Gastrocnemius medialis (tissue), 4 donors: ENCODE results near the gene INCENP. TPM values are rescaled to one million over a fixed set of nuclear protein-coding genes. Genes with fewer than 3 reads are reported as not detected.

Experiments
- ATAC-seq, 2 donors: fragments of 150-250 bp; one replicate each; pipeline ENCODE4 v1.9.1; 2016
- DNase-seq, 2 donors: peaks; one replicate each; pipeline ENCODE4 v3.0.0-alpha.2; 2019
- H3K27ac ChIP-seq, 4 donors: fragments of 200-600 bp; sonication (generic); 1 replicate in 1 of 4; 2 replicates in 3 of 4; pipeline ENCODE4 v1.5.1; 2016 to 2018; ENCODE audit warnings: mild to moderate bottlenecking in 2 of 4, moderate library complexity in 1 of 4
- H3K27me3 ChIP-seq, 3 donors: fragments of 200-600 bp; sonication (generic) in 2 of 3; 1 replicate in 1 of 3; 2 replicates in 2 of 3; pipeline versions ENCODE4 v1.5.1 to v1.6.0; 2016 to 2019; ENCODE audit warnings: mild to moderate bottlenecking in 1 of 3, moderate library complexity in 1 of 3
- H3K36me3 ChIP-seq, 2 donors: fragments of 200-600 bp; sonication (generic) in 1 of 2; one replicate each; pipeline ENCODE4 v1.5.1; 2017 to 2018
- H3K4me1 ChIP-seq, 2 donors: fragments of 200-600 bp; sonication (generic) in 1 of 2; one replicate each; pipeline ENCODE4 v1.5.1; 2016 to 2017; ENCODE audit warnings: mild to moderate bottlenecking in 2 of 2
- H3K4me3 ChIP-seq, 4 donors: fragments of 200-600 bp; sonication (generic) in 3 of 4; 1 replicate in 1 of 4; 2 replicates in 3 of 4; pipeline ENCODE4 v1.5.1; 2016 to 2019; ENCODE audit warnings: mild to moderate bottlenecking in 2 of 4
- H3K9me3 ChIP-seq, 3 donors: fragments of 200-600 bp; sonication (generic) in 2 of 3; 1 replicate in 1 of 3; 2 replicates in 2 of 3; pipeline ENCODE4 v1.5.1; 2016 to 2019
- CTCF ChIP-seq, 5 experiments: fragments of 450-650 bp in 3 of 5; fragments of 200-600 bp in 2 of 5; sonication (generic) in 2 of 5; IDR thresholded peaks in 4 of 5; conservative IDR thresholded peaks in 1 of 5; 1 replicate in 4 of 5; 2 replicates in 1 of 5; pipeline ENCODE4 v1.5.1; 2016 to 2019; ENCODE audit warnings: antibody characterized with exemption in 5 of 5, mild to moderate bottlenecking in 3 of 5, moderate library complexity in 3 of 5
- POLR2A ChIP-seq, 2 donors: fragments of 450-650 bp; IDR thresholded peaks; one replicate each; pipeline ENCODE4 v1.6.1; 2017; ENCODE audit warnings: antibody characterized with exemption in 2 of 2, mild to moderate bottlenecking in 2 of 2, moderate library complexity in 2 of 2
- in situ Hi-C, 4 donors: fragments of 200-750 bp; cut with MboI; loops; one replicate each; pipeline versions ENCODE4 v1.15.0 to v1.8.0; 2017; ENCODE audit warnings: low sequenced_read_pairs in 4 of 4
- intact Hi-C: fragments of 100-400 bp; cut with DNase I; formaldehyde crosslinking; loops from one replicate; pipeline ENCODE4 v1.15.1; 2023; ENCODE audit warnings: low total_unique reads
- total RNA-seq, 4 donors: library from RNA; depleted of rRNA; stranded (reverse); fragments of >200 nt; gene quantifications; one replicate each; pipeline versions ENCODE4 v1.1.0 to v1.2.3, GENCODE V29; 2016

INCENP gene
- total RNA-seq, 4 donors from 2014 or later, result 6.3 to 18.7 (median 13.7) TPM

GRCh38 chr11:62145261-62145871 is 21.6 kb downstream of the INCENP start:
- Histone ChIP-seq H3K27ac (no peak overlapping the region), H3K9me3 (no peaks in the 10 kb centered on the region), H3K4me1 (no peaks in the 10 kb centered on the region), H3K27me3 (no peaks in the 10 kb centered on the region), H3K36me3 (peaks cover 0 to 64% of the 10 kb centered on the region in 2 donors), H3K4me3 (no peak overlapping the region)
- intact Hi-C loops, result no loop called here
- ATAC-seq, result no peak
- no peak for DNase-seq
- in situ Hi-C loops, result no loop called here
- TF ChIP-seq POLR2A (IDR thresholded peaks at IDR 0.05) (no peak), CTCF (IDR thresholded peaks at IDR 0.05 in 4 of 5, conservative IDR thresholded peaks at IDR 0.05 in 1 of 5) (no peak)

DNA sequence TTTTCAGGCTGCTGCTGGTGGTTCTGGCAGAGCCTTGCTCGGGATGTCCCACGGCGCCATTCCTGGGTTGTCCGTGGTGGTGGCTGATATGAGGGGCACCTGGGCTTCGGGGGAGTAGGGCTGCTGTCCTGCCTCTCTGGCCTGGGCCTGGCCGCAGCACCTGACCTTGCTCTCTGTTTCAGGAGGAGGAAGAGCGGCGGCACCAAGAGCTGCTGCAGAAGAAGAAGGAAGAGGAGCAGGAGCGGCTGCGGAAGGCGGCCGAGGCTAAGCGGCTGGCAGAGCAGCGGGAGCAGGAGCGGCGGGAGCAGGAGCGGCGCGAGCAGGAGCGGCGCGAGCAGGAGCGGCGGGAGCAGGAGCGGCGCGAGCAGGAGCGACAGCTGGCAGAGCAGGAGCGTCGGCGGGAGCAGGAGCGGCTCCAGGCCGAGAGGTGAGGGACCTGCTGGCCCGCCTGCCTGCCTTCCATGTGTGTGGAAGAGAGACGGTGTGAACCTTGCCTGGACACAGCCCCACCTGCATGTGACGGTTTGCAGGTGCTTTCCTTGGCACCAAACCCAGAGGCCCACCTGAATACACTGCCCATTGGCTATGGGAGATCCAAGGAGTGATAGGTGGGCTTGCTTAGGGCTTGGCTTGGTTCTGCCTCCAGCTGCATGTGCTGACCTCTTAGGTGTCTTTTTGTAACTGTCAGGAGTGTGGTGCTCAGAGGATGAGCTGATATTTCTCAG is 22.8 kb downstream of the INCENP start:
- TF ChIP-seq CTCF (IDR thresholded peaks at IDR 0.05 in 4 of 5, conservative IDR thresholded peaks at IDR 0.05 in 1 of 5) (no peak), POLR2A (IDR thresholded peaks at IDR 0.05) (no peak)
- in situ Hi-C loops, result no loop called here
- Histone ChIP-seq H3K4me1 (no peaks in the 10 kb centered on the region), H3K9me3 (no peaks in the 10 kb centered on the region), H3K4me3 (no peak overlapping the region), H3K27me3 (no peaks in the 10 kb centered on the region), H3K36me3 (peaks cover 0 to 57% of the 10 kb centered on the region in 2 donors), H3K27ac (no peak overlapping the region)
- ATAC-seq (no peak), DNase-seq (no peak)
- intact Hi-C loops, result no loop called here

DNA sequence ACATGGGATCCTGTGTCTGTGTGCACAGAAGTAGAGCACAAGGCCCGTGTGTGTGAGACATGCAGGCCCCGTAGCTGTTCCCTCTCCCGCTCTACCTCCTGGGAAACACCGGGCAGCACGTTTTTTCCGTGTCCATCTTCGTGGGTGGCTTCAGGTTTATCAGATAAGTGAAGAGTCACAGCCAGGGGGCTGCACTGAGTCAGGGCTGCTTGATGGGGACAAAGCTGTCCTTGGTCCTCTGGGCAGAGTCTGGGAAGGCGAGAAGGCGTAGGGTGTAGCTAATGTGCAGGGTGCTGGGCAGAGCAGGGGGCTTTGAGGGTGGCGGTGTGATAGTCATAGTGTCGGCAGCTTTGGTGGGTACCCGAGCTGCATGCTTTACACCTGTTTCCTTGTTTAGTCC is 23.7 kb downstream of the INCENP start:
- TF ChIP-seq POLR2A (IDR thresholded peaks at IDR 0.05), result no peak
- no peak for TF ChIP-seq CTCF (IDR thresholded peaks at IDR 0.05 in 4 of 5, conservative IDR thresholded peaks at IDR 0.05 in 1 of 5)
- H3K27ac ChIP-seq, result no peak overlapping the region

GRCh38 chr11:62148271-62148980 is 24.6 kb downstream of the INCENP start:
- DNase-seq, result no peak
- in situ Hi-C loops, result no loop called here

More for the DNA sequence above, 23.7 kb downstream of the INCENP start:
- intact Hi-C loops (no loop called here), in situ Hi-C loops (no loop called here)
- H3K36me3 ChIP-seq, result peaks cover 0 to 57% of the 10 kb centered on the region in 2 donors
- no peak overlapping the region for H3K4me3 ChIP-seq
- no peaks in the 10 kb centered on the region for H3K27me3 ChIP-seq
- H3K4me1 ChIP-seq, result no peaks in the 10 kb centered on the region
- ATAC-seq, result no peak
- no peak for DNase-seq
- H3K9me3 ChIP-seq, result no peaks in the 10 kb centered on the region

More at GRCh38 chr11:62148271-62148980, 24.6 kb downstream of the INCENP start:
- no peak for ATAC-seq
- TF ChIP-seq CTCF (IDR thresholded peaks at IDR 0.05 in 4 of 5, conservative IDR thresholded peaks at IDR 0.05 in 1 of 5) (no peak), POLR2A (IDR thresholded peaks at IDR 0.05) (no peak)
- peaks cover 0 to 57% of the 10 kb centered on the region in 2 donors for H3K36me3 ChIP-seq
- intact Hi-C loops, result no loop called here
- H3K27ac ChIP-seq, result no peak overlapping the region
- H3K9me3 ChIP-seq, result no peaks in the 10 kb centered on the region
- H3K4me3 ChIP-seq, result no peak overlapping the region
- H3K27me3 ChIP-seq, result no peaks in the 10 kb centered on the region
- H3K4me1 ChIP-seq, result no peaks in the 10 kb centered on the region
